SH-SY5Y (cell line): Measurements from ENCODE around the gene DLG2.

Experiments used
- GATA2 ChIP-seq: IDR thresholded peaks from 2 replicates; pipeline ENCODE4 v1.6.1; 2011; ENCODE audit warnings: mild to moderate bottlenecking, low read depth, low read length
- GATA3 ChIP-seq: IDR thresholded peaks from 2 replicates; pipeline ENCODE4 v1.6.1; 2011; ENCODE audit warnings: low read depth, mild to moderate bottlenecking, low read length, moderate library complexity

GRCh38 chr11:85483861-85484260 is 143.3 kb downstream of the DLG2 start:
- TF ChIP-seq GATA3, result no peak
- no peak for TF ChIP-seq GATA2
